Activated CD4-positive, CD25-positive, alpha-beta regulatory T cell treated with anti-CD3 and anti-CD28 coated beads, Interleukin-2, amount 50 U/mL, for 16 hours (primary cell): ENCODE measurements around the gene CLSTN1.

Experiments
- DNase-seq: peaks from one replicate; pipeline ENCODE4 v3.0.0-alpha.2; 2020; ENCODE audit warnings: low read depth, low spot score

Gene CLSTN1

GRCh38 chr1:9687120-9687873, 136.5 kb downstream of the CLSTN1 start:
- DNase-seq: peak; percentile 30

- DNase-seq: no peak
Measured at GRCh38 chr1:9684801-9685200, 139.0 kb downstream of the CLSTN1 start.

- no peak for DNase-seq
Measured at GRCh38 chr1:9680828-9681227, 142.9 kb downstream of the CLSTN1 start.

- no peak for DNase-seq
Measured at GRCh38 chr1:9680091-9680490, 143.7 kb downstream of the CLSTN1 start.
